Ishikawa (cell line): ENCODE results near the gene CEP295NL.

Experiments
- CEBPB ChIP-seq: IDR thresholded peaks from 2 replicates; pipeline ENCODE4 v1.6.1; 2012
- CREB1 ChIP-seq: IDR thresholded peaks from 2 replicates; pipeline ENCODE4 v1.6.1; 2012; ENCODE audit warnings: low read depth
- EGR1 ChIP-seq: IDR thresholded peaks from 2 replicates; pipeline ENCODE4 v1.6.1; 2012
- EP300 ChIP-seq: IDR thresholded peaks from 2 replicates; pipeline ENCODE4 v1.6.1; 2012; ENCODE audit warnings: borderline replicate concordance
- FOXM1 ChIP-seq: IDR thresholded peaks from 2 replicates; pipeline ENCODE4 v1.6.1; 2012; ENCODE audit warnings: low read depth, borderline replicate concordance
- RAD21 ChIP-seq: IDR thresholded peaks from 2 replicates; pipeline ENCODE4 v1.6.1; 2012; ENCODE audit warnings: low read depth
- REST ChIP-seq: IDR thresholded peaks from 2 replicates; pipeline ENCODE4 v1.6.1; 2012; ENCODE audit warnings: low read depth, mild to moderate bottlenecking
- TCF12 ChIP-seq: IDR thresholded peaks from 2 replicates; pipeline ENCODE4 v1.6.1; 2012; ENCODE audit warnings: low read depth
- TEAD4 ChIP-seq: IDR thresholded peaks from 2 replicates; pipeline ENCODE4 v1.6.1; 2012
- ZBTB7A ChIP-seq: IDR thresholded peaks from 2 replicates; pipeline ENCODE4 v1.6.1; 2012; ENCODE audit warnings: low read depth
- TF ChIP-seq, protein P1 (sequence below): IDR thresholded peaks from 2 replicates; pipeline ENCODE4 v1.6.1; 2012

- TF ChIP-seq EGR1: no peak
- TF ChIP-seq FOXM1: no peak
- no peak for TF ChIP-seq CEBPB
- TF ChIP-seq REST: no peak
- TF ChIP-seq EP300: no peak
- no peak for TF ChIP-seq CREB1
- TF ChIP-seq ZBTB7A: no peak
- TF ChIP-seq, protein P1, sequence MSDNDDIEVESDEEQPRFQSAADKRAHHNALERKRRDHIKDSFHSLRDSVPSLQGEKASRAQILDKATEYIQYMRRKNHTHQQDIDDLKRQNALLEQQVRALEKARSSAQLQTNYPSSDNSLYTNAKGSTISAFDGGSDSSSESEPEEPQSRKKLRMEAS: no peak
- no peak for TF ChIP-seq RAD21
- TF ChIP-seq TEAD4: no peak
- TF ChIP-seq TCF12: no peak
These were observed 47.9 kb upstream of the CEP295NL start for GRCh38 chr17:78950870-78951269.
